GM12872 (cell line): ENCODE data around the gene DTL.

Experiments used
- TF ChIP-seq, protein P1 (sequence below): IDR thresholded peaks from 3 replicates; pipeline ENCODE4 v1.5.1; 2011; ENCODE audit warnings: low read depth, mild to moderate bottlenecking, low read length, moderate library complexity; ENCODE audit not compliant: insufficient read depth

DTL gene

DNA sequence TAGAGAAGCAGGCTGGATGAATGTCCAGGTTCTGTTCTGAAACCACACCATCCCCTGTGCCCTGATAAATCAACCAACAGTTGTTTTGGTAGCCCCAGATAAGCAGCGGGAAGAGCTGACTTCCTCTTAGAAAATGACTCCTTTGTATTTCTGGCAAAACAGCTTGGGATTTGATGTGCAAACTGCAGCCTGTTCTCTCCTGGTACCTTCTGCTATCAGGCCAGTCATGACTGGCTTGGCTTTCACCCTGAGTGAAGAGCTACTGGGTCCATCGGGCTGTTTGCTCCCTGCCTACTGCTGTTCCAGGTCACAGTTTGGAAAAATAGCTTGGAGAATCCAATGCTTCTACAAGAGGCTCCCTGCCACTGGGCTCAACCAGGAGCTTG lies 116.8 kb downstream of the DTL start:
- TF ChIP-seq, protein P1, sequence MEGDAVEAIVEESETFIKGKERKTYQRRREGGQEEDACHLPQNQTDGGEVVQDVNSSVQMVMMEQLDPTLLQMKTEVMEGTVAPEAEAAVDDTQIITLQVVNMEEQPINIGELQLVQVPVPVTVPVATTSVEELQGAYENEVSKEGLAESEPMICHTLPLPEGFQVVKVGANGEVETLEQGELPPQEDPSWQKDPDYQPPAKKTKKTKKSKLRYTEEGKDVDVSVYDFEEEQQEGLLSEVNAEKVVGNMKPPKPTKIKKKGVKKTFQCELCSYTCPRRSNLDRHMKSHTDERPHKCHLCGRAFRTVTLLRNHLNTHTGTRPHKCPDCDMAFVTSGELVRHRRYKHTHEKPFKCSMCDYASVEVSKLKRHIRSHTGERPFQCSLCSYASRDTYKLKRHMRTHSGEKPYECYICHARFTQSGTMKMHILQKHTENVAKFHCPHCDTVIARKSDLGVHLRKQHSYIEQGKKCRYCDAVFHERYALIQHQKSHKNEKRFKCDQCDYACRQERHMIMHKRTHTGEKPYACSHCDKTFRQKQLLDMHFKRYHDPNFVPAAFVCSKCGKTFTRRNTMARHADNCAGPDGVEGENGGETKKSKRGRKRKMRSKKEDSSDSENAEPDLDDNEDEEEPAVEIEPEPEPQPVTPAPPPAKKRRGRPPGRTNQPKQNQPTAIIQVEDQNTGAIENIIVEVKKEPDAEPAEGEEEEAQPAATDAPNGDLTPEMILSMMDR, result no peak

DNA sequence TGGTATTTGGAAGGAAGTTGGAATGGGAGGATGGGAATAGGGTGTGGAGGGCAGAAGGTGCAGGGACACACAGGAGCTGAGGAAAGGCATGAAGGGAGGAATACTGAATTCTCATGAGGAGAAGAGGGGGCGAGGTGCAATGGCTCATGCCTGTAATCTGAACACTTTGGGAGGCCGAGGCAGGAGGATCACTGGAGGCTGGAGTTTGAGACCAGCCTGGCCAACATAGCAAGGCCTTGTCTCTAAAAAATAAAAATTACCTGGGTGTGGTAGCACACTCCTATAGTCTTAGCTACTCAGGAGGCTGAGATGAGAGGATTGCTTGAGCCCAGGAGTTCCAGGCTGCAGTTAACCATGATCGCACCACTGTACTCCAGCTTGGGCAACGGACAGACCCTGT lies 117.3 kb downstream of the DTL start:
- TF ChIP-seq, protein P1, result no peak

DNA sequence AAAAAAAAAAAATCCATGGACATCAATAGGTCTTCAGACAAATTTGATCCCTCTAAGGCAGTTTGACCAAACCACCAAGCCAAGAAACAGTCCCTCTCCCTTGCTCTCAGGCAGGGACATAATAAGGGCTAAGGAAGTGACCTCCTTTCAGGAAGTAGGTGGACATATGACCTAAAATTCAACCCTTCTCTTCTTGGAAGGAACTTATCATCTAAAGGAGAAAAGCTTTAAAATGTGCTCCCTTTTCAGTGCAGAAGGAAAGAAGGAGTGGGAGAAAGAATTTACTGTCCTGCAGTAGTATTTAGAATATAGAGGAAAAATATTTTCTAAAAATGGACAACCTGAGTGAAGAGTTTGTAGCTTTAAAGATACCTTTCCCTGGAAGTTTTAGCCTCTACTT lies 118.1 kb downstream of the DTL start:
- TF ChIP-seq, protein P1, result no peak
